Sigmoid colon (tissue), 7 donors: ENCODE measurements around the gene CKB. TPM values are rescaled to one million over a fixed set of nuclear protein-coding genes. Genes with fewer than 3 reads are reported as not detected.

Experiments
- DNase-seq: peaks from one replicate; pipeline ENCODE4 v3.0.0-alpha.2; 2019
- H3K27ac ChIP-seq, 4 donors: fragments of 200-600 bp; sonication (generic); one replicate each; pipeline ENCODE4 v1.5.1; 2016 to 2019; ENCODE audit warnings: mild to moderate bottlenecking in 1 of 4
- H3K27me3 ChIP-seq, 3 donors: fragments of 200-600 bp; sonication (generic); one replicate each; pipeline ENCODE4 v1.5.1; 2019; ENCODE audit warnings: mild to moderate bottlenecking in 1 of 3
- H3K36me3 ChIP-seq, 4 donors: fragments of 200-600 bp; sonication (generic); one replicate each; pipeline ENCODE4 v1.5.1; 2016 to 2019
- H3K4me1 ChIP-seq, 4 donors: fragments of 200-600 bp; sonication (generic); one replicate each; pipeline ENCODE4 v1.5.1; 2017 to 2019
- H3K4me3 ChIP-seq, 4 donors: fragments of 200-600 bp; sonication (generic); one replicate each; pipeline ENCODE4 v1.5.1; 2017 to 2019; ENCODE audit warnings: mild to moderate bottlenecking in 2 of 4, moderate library complexity in 1 of 4
- H3K9me3 ChIP-seq, 4 donors: fragments of 200-600 bp in 3 of 4; sonication (generic) in 3 of 4; one replicate each; pipeline versions ENCODE4 v1.5.1 to v1.6.1; 2013 to 2019
- EP300 ChIP-seq, 4 donors: sonication (generic); formaldehyde crosslinking; IDR thresholded peaks; one replicate each; pipeline ENCODE4 v1.6.1; 2017; ENCODE audit warnings: antibody characterized with exemption in 4 of 4
- POLR2A ChIP-seq, 2 donors: fragments of 450-650 bp; IDR thresholded peaks; one replicate each; pipeline ENCODE4 v1.6.1; 2016; ENCODE audit warnings: antibody characterized with exemption in 2 of 2, mild to moderate bottlenecking in 2 of 2, moderate library complexity in 2 of 2
- POLR2AphosphoS5 ChIP-seq, 4 donors: sonication (generic); formaldehyde crosslinking; IDR thresholded peaks; one replicate each; pipeline ENCODE4 v1.6.1; 2017; ENCODE audit warnings: antibody characterized with exemption in 4 of 4
- WGBS, 2 donors: extraction: QIAGEN DNeasy Blood & Tissue Kit; methylation state at CpG; one replicate each; pipeline ENCODE4 v1.1.7; 2013; 5-methylcytosine and 5-hydroxymethylcytosine counted together
- intact Hi-C: fragments of 100-400 bp; cut with DNase I; formaldehyde crosslinking; loops from one replicate; pipeline ENCODE4 v1.15.1; 2023
- polyA plus RNA-seq, 3 donors: library from polyadenylated mRNA; stranded (reverse); fragments of 200-250 nt; gene quantifications; one replicate each; pipeline ENCODE4 v1.2.3, GENCODE V29; 2013
- total RNA-seq, 4 donors: library from RNA; depleted of rRNA; stranded (reverse); fragments of >200 nt; gene quantifications; one replicate each; pipeline ENCODE4 v1.1.0, GENCODE V29; 2016
- TF ChIP-seq, protein P1 (sequence below), 4 experiments: fragments of 450-650 bp in 3 of 4; fragments of 200-600 bp in 1 of 4; IDR thresholded peaks; one replicate each; pipeline ENCODE4 v1.5.1; 2016 to 2019; ENCODE audit warnings: antibody characterized with exemption in 4 of 4, mild to moderate bottlenecking in 3 of 4, moderate library complexity in 2 of 4
- donor health status: healthy with polysubstance abuse.
- donor health status: Bipolar disorder and iron deficiency.
- donor health status: healthy.

CKB gene
- total and polyA plus RNA-seq, 7 donors, result 905 to 2,176 (median 1,347) TPM

DNA sequence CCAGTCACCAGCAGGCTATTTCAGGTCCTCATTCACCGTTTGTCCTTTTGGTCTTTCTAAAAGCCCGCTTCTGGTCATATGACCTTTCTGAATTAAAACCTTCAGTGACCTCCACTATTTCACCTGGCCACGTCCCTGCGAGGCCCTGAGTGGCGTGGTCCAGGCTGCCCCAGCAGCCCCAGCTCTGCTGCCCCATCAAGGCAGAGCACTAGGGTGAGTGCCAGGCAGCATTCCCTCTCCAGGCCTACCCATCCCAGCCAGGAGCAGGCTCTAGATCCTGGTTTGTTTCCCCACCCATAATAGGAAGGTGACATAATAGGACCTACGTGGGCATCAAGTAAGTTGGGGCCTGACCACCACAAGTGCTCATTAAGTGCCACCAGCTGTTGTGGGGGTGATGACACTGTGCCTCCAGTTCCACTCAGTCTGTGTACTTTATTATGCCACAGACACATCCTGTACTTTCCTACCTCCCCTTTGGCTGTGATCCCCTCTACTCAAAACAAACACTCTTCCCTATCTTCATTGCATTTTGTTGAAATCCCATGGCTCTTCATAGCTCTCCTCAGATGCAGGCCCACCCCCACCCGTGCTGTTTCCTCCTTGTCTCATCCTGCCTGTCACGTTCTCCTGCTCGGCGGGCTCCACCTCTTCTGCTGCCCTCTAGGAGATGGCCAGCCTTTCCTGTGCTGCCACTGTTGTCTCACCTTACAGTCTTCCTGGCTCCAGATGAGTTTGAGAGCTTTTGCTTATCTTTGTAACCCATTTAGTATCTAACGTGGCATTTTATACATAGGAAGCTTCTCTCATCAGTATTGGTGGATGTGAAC lies 21.4 kb downstream of the CKB start:
- intact Hi-C loops, result no loop called here
- Histone ChIP-seq H3K27ac (peak overlapping the region in 3 of 4 donors; percentile 61 to 66 (median 64)), H3K4me1 (peaks cover 0 to 8% (median 3%) of the 10 kb centered on the region in 4 donors), H3K4me3 (no peak overlapping the region), H3K9me3 (no peaks in the 10 kb centered on the region), H3K36me3 (peaks cover 6 to 85% (median 45%) of the 10 kb centered on the region in 4 donors), H3K27me3 (no peaks in the 10 kb centered on the region)
- 89 to 90% methylated on average over 11 of the region's 11 CpGs for WGBS, 2 donors
- no peak for TF ChIP-seq EP300 (IDR thresholded peaks at IDR 0.05)
- TF ChIP-seq, protein P1, sequence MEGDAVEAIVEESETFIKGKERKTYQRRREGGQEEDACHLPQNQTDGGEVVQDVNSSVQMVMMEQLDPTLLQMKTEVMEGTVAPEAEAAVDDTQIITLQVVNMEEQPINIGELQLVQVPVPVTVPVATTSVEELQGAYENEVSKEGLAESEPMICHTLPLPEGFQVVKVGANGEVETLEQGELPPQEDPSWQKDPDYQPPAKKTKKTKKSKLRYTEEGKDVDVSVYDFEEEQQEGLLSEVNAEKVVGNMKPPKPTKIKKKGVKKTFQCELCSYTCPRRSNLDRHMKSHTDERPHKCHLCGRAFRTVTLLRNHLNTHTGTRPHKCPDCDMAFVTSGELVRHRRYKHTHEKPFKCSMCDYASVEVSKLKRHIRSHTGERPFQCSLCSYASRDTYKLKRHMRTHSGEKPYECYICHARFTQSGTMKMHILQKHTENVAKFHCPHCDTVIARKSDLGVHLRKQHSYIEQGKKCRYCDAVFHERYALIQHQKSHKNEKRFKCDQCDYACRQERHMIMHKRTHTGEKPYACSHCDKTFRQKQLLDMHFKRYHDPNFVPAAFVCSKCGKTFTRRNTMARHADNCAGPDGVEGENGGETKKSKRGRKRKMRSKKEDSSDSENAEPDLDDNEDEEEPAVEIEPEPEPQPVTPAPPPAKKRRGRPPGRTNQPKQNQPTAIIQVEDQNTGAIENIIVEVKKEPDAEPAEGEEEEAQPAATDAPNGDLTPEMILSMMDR (IDR thresholded peaks at IDR 0.05), result no peak
- DNase-seq, result peak; percentile 46

DNA sequence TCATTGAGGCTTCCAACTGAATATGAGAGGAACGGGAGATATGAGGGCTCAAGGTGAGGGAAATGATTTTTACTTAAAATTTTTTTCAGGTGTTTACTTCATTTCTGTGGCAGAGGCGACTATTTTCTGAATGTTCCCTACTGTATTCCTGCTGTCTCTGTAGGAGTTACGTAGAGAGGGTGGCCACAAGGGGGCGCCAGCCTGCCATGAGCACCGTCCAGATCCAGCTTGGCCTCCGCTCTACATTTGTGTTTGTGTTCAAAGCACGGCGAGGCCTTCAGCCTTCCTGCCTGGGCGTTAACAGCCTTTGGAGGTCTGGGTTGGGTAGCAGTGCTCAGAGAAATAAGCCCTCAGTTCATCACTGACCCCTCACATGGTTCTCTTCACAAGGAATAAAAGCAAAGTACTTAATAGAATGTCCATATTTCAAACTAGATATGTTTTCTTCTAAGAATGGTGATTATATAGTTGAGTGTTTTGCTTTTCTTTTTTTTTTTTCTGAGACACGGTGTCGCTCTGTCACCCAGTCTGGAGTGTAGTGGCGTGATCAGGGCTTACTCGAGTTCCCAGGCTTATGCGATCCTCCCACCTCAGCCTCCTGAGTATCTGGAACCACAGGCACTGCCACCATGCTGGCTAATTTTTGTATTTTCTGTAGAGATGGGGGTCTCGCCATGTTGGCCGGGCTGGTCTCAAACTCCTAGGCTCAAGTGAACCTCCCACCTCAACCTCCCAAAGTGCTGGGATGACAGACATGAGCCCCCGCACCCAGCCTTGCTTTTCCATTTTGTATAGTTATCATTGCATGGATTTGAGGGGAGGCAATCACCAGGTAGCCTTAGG lies 22.3 kb downstream of the CKB start:
- TF ChIP-seq POLR2A (IDR thresholded peaks at IDR 0.05), result no peak
- no peak for TF ChIP-seq EP300 (IDR thresholded peaks at IDR 0.05)
- peak in 3 of 4 donors; percentile 21 to 50 (median 49) for TF ChIP-seq POLR2AphosphoS5 (IDR thresholded peaks at IDR 0.05)
- TF ChIP-seq, protein P1 (IDR thresholded peaks at IDR 0.05), result peak; percentile 91 to 93 (median 92)
- Histone ChIP-seq H3K4me1 (peaks cover 0 to 8% (median 3%) of the 10 kb centered on the region in 4 donors), H3K36me3 (peaks cover 6 to 85% (median 46%) of the 10 kb centered on the region in 4 donors), H3K9me3 (no peaks in the 10 kb centered on the region), H3K27ac (peak overlapping the region; percentile 46 to 66 (median 62)), H3K27me3 (no peaks in the 10 kb centered on the region), H3K4me3 (no peak overlapping the region)
- 39 to 48% methylated on average over 17 of the region's 17 CpGs for WGBS, 2 donors
- peak; percentile 96 for DNase-seq
- intact Hi-C loops, result loop anchor here (1.0 kb wide), 1 partner anchor 45 kb away; no protein-coding TSS in a partner anchor

DNA sequence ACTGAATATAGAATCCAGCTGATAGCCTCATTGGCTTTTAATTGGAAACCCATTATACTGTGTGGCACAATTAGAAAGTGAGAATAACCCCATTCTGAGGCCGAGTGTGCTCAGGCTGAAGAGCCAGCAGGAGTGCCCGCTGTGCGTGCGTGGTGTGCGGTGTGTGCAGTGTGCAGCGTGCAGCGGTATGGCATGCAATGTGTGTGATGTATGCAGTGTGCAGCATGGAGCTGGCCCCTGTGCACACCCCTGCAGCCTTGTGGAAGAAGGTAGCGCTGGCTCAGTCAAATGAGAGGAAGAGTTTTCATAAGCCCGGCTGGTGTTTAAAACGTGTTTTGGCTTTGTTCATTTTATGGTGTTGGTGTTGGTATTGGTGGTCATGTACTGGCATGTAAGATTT lies 22.9 kb downstream of the CKB start:
- Histone ChIP-seq H3K4me3 (no peak overlapping the region), H3K36me3 (peaks cover 10 to 85% (median 49%) of the 10 kb centered on the region in 4 donors), H3K4me1 (peaks cover 0 to 8% (median 3%) of the 10 kb centered on the region in 4 donors), H3K27ac (no peak overlapping the region), H3K9me3 (no peaks in the 10 kb centered on the region), H3K27me3 (no peaks in the 10 kb centered on the region)
- TF ChIP-seq POLR2A (IDR thresholded peaks at IDR 0.05), result no peak
- no peak for TF ChIP-seq EP300 (IDR thresholded peaks at IDR 0.05)
- TF ChIP-seq, protein P1 (IDR thresholded peaks at IDR 0.05), result no peak
- TF ChIP-seq POLR2AphosphoS5 (IDR thresholded peaks at IDR 0.05), result no peak
- no peak for DNase-seq
- 68 to 78% methylated on average over 10 of the region's 10 CpGs for WGBS, 2 donors
- intact Hi-C loops, result loop anchor here (1.0 to 10.0 kb wide), 2 partner anchors 46 to 165 kb away; partner anchors contain the start of gene EIF5

DNA sequence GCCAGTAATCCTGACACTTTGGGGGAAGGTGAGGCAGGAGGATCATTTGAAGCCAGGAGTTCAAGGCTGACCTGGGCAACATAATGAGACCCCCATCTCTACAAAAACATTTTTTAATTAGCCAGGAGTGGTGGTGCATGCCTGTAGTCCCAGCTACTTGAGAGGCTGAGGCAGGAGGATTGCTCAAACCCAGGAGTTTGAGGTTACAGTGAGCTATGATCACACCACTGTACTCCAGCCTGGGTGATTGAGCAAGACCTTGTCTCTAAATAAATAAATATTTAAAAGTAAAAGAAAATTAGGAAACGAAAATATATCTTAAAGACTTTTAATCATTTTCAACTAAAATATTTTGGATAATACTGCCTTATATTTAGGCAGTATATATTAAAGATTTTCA lies 25.9 kb downstream of the CKB start:
- 0 to 44% methylated on average over 1 of the region's 1 CpG for WGBS, 2 donors

More for the DNA sequence above, 25.9 kb downstream of the CKB start:
- no peak overlapping the region for H3K4me3 ChIP-seq
- peaks cover 0 to 8% (median 3%) of the 10 kb centered on the region in 4 donors for H3K4me1 ChIP-seq
- intact Hi-C loops, result loop anchor here (10.0 kb wide), 1 partner anchor 162 kb away; the partner anchor contains the start of gene EIF5
- no peaks in the 10 kb centered on the region for H3K9me3 ChIP-seq
- H3K27ac ChIP-seq, result no peak overlapping the region
- TF ChIP-seq POLR2AphosphoS5 (IDR thresholded peaks at IDR 0.05) (no peak), EP300 (IDR thresholded peaks at IDR 0.05) (no peak), POLR2A (IDR thresholded peaks at IDR 0.05) (no peak)
- TF ChIP-seq, protein P1 (IDR thresholded peaks at IDR 0.05), result no peak
- no peaks in the 10 kb centered on the region for H3K27me3 ChIP-seq
- H3K36me3 ChIP-seq, result peaks cover 8 to 85% (median 28%) of the 10 kb centered on the region in 4 donors
- no peak for DNase-seq
